ENCODE data around the gene FAM227B.
"Not testable (repeated sequence)": the region's sequence is repeated elsewhere in the genome, so short reads cannot be mapped to it uniquely, and the experiment has no call there.

FAM227B gene

GRCh38 chr15:49627407-49627877, 6.8 kb upstream of the FAM227B start:
- H3K36me3 Mint-ChIP-seq (ENCODE audit: low read depth) = peaks cover 33% of the 10 kb centered on the region

GRCh38 chr15:49625460-49626036, 4.9 kb upstream of the FAM227B start:
- Mint-ChIP-seq H3K4me1 (ENCODE audit: low read depth) (peaks cover 30% of the 10 kb centered on the region), H3K4me3 (no peak overlapping the region), H3K27ac (no peak overlapping the region), H3K36me3 (ENCODE audit: low read depth) (peaks cover 33% of the 10 kb centered on the region), H3K9me3 (peaks cover 5% of the 10 kb centered on the region), H3K27me3 (ENCODE audit: low read depth) (no peaks in the 10 kb centered on the region)
- DNase-seq (ENCODE audit: low spot score) = no peak

More at GRCh38 chr15:49627407-49627877, 6.8 kb upstream of the FAM227B start:
- no peaks in the 10 kb centered on the region for H3K27me3 Mint-ChIP-seq (ENCODE audit: low read depth)
- no peak overlapping the region for H3K4me3 Mint-ChIP-seq
- DNase-seq (ENCODE audit: low spot score) = no peak
- H3K9me3 Mint-ChIP-seq = peaks cover 5% of the 10 kb centered on the region
- H3K4me1 Mint-ChIP-seq (ENCODE audit: low read depth) = peaks cover 20% of the 10 kb centered on the region
- no peak overlapping the region for H3K27ac Mint-ChIP-seq

GRCh38 chr15:49624056-49624455, 3.4 kb upstream of the FAM227B start:
- Mint-ChIP-seq H3K27ac (peak overlapping the region; percentile 52), H3K4me3 (peak overlapping the region; percentile 34), H3K36me3 (ENCODE audit: low read depth) (peaks cover 31% of the 10 kb centered on the region), H3K4me1 (ENCODE audit: low read depth) (peaks cover 39% of the 10 kb centered on the region), H3K27me3 (ENCODE audit: low read depth) (no peaks in the 10 kb centered on the region), H3K9me3 (peaks cover 5% of the 10 kb centered on the region)
- no peak for DNase-seq (ENCODE audit: low spot score)

- no peak for DNase-seq (ENCODE audit: low spot score)
- Mint-ChIP-seq H3K27ac (no peak overlapping the region), H3K4me3 (peak overlapping the region; percentile 93), H3K27me3 (ENCODE audit: low read depth) (no peaks in the 10 kb centered on the region), H3K4me1 (ENCODE audit: low read depth) (peaks cover 37% of the 10 kb centered on the region), H3K9me3 (peaks cover 5% of the 10 kb centered on the region), H3K36me3 (ENCODE audit: low read depth) (peaks cover 25% of the 10 kb centered on the region)
Measured at GRCh38 chr15:49622561-49622960, 1.9 kb upstream of the FAM227B start.

GRCh38 chr15:49621887-49622286, 1.3 kb upstream of the FAM227B start:
- DNase-seq (ENCODE audit: low spot score) = no peak
- peaks cover 5% of the 10 kb centered on the region for H3K9me3 Mint-ChIP-seq
- peaks cover 25% of the 10 kb centered on the region for H3K36me3 Mint-ChIP-seq (ENCODE audit: low read depth)
- peak overlapping the region; percentile 93 for H3K4me3 Mint-ChIP-seq
- no peaks in the 10 kb centered on the region for H3K27me3 Mint-ChIP-seq (ENCODE audit: low read depth)
- H3K27ac Mint-ChIP-seq = peak overlapping the region; percentile 95
- peaks cover 37% of the 10 kb centered on the region for H3K4me1 Mint-ChIP-seq (ENCODE audit: low read depth)

- DNase-seq (ENCODE audit: low spot score) = no peak
- peaks cover 37% of the 10 kb centered on the region for H3K4me1 Mint-ChIP-seq (ENCODE audit: low read depth)
- H3K36me3 Mint-ChIP-seq (ENCODE audit: low read depth) = peaks cover 24% of the 10 kb centered on the region
- H3K27me3 Mint-ChIP-seq (ENCODE audit: low read depth) = no peaks in the 10 kb centered on the region
- peaks cover 8% of the 10 kb centered on the region for H3K9me3 Mint-ChIP-seq
- peak overlapping the region; percentile 95 for H3K27ac Mint-ChIP-seq
- peak overlapping the region; percentile 93 for H3K4me3 Mint-ChIP-seq
Measured at GRCh38 chr15:49621401-49621811, 788 bp upstream of the FAM227B start.

GRCh38 chr15:49620199-49620598, 419 bp downstream of the FAM227B start:
- peak overlapping the region; percentile 95 for H3K27ac Mint-ChIP-seq
- no peak for DNase-seq (ENCODE audit: low spot score)
- H3K4me3 Mint-ChIP-seq = peak overlapping the region; percentile 93
- H3K4me1 Mint-ChIP-seq (ENCODE audit: low read depth) = peaks cover 37% of the 10 kb centered on the region
- peaks cover 16% of the 10 kb centered on the region for H3K9me3 Mint-ChIP-seq
- peaks cover 19% of the 10 kb centered on the region for H3K36me3 Mint-ChIP-seq (ENCODE audit: low read depth)
- H3K27me3 Mint-ChIP-seq (ENCODE audit: low read depth) = no peaks in the 10 kb centered on the region

GRCh38 chr15:49619226-49619625, 1.4 kb downstream of the FAM227B start:
- no peaks in the 10 kb centered on the region for H3K27me3 Mint-ChIP-seq (ENCODE audit: low read depth)
- no peak overlapping the region for H3K27ac Mint-ChIP-seq
- DNase-seq (ENCODE audit: low spot score) = no peak
- no peak overlapping the region for H3K4me3 Mint-ChIP-seq
- peaks cover 22% of the 10 kb centered on the region for H3K36me3 Mint-ChIP-seq (ENCODE audit: low read depth)
- H3K4me1 Mint-ChIP-seq (ENCODE audit: low read depth) = peaks cover 37% of the 10 kb centered on the region
- peaks cover 24% of the 10 kb centered on the region for H3K9me3 Mint-ChIP-seq

- H3K27ac Mint-ChIP-seq; H3K4me3 Mint-ChIP-seq; DNase-seq (ENCODE audit: low spot score); H3K27me3 Mint-ChIP-seq (ENCODE audit: low read depth); H3K4me1 Mint-ChIP-seq (ENCODE audit: low read depth): not testable (repeated sequence)
- Mint-ChIP-seq H3K9me3 (peaks cover 35% of the 10 kb centered on the region), H3K36me3 (ENCODE audit: low read depth) (peaks cover 21% of the 10 kb centered on the region)
Measured at GRCh38 chr15:49612240-49612639, 8.4 kb downstream of the FAM227B start.

- Mint-ChIP-seq H3K36me3 (ENCODE audit: low read depth) (peaks cover 18% of the 10 kb centered on the region), H3K4me1 (ENCODE audit: low read depth) (no peaks in the 10 kb centered on the region), H3K4me3 (no peak overlapping the region), H3K9me3 (peaks cover 21% of the 10 kb centered on the region), H3K27ac (no peak overlapping the region), H3K27me3 (ENCODE audit: low read depth) (no peaks in the 10 kb centered on the region)
- no peak for DNase-seq (ENCODE audit: low spot score)
Measured at GRCh38 chr15:49610157-49610918, 10.3 kb downstream of the FAM227B start.

GRCh38 chr15:49606594-49606993, 14.0 kb downstream of the FAM227B start:
- Mint-ChIP-seq H3K27ac (no peak overlapping the region), H3K4me1 (ENCODE audit: low read depth) (no peaks in the 10 kb centered on the region), H3K36me3 (ENCODE audit: low read depth) (peaks cover 3% of the 10 kb centered on the region), H3K27me3 (ENCODE audit: low read depth) (no peaks in the 10 kb centered on the region), H3K4me3 (no peak overlapping the region), H3K9me3 (peaks cover 13% of the 10 kb centered on the region)
- no peak for DNase-seq (ENCODE audit: low spot score)

- no peaks in the 10 kb centered on the region for H3K27me3 Mint-ChIP-seq (ENCODE audit: low read depth)
- H3K27ac Mint-ChIP-seq = no peak overlapping the region
- peaks cover 5% of the 10 kb centered on the region for H3K36me3 Mint-ChIP-seq (ENCODE audit: low read depth)
- no peak for DNase-seq (ENCODE audit: low spot score)
- no peaks in the 10 kb centered on the region for H3K4me1 Mint-ChIP-seq (ENCODE audit: low read depth)
- no peak overlapping the region for H3K4me3 Mint-ChIP-seq
- H3K9me3 Mint-ChIP-seq = peaks cover 17% of the 10 kb centered on the region
Measured at GRCh38 chr15:49605588-49605987, 15.0 kb downstream of the FAM227B start.

GRCh38 chr15:49604625-49605409, 15.8 kb downstream of the FAM227B start:
- DNase-seq (ENCODE audit: low spot score) = no peak
- Mint-ChIP-seq H3K4me3 (no peak overlapping the region), H3K36me3 (ENCODE audit: low read depth) (peaks cover 5% of the 10 kb centered on the region), H3K9me3 (peaks cover 20% of the 10 kb centered on the region), H3K4me1 (ENCODE audit: low read depth) (no peaks in the 10 kb centered on the region), H3K27ac (no peak overlapping the region), H3K27me3 (ENCODE audit: low read depth) (no peaks in the 10 kb centered on the region)

- H3K4me1 Mint-ChIP-seq (ENCODE audit: low read depth); DNase-seq (ENCODE audit: low spot score); H3K36me3 Mint-ChIP-seq (ENCODE audit: low read depth); H3K27ac Mint-ChIP-seq; H3K4me3 Mint-ChIP-seq; H3K27me3 Mint-ChIP-seq (ENCODE audit: low read depth): not testable (repeated sequence)
- peaks cover 16% of the 10 kb centered on the region for H3K9me3 Mint-ChIP-seq
Measured at GRCh38 chr15:49592829-49593316, 27.7 kb downstream of the FAM227B start.
